Common myeloid progenitor, CD34-positive (primary cell): ENCODE results near the gene CCDC180.
A peak's percentile ranks its signal among the peaks of the same experiment; 100 is the strongest.

ENCODE experiments used
- CTCF ChIA-PET: fragments of 350-600 bp; sonication (Branson Sonifier 250); formaldehyde crosslinking; loops from one replicate; lab custom pipeline; 2021; ENCODE audit warnings: antibody characterized with exemption; lab: Charles Lee
- POLR2A ChIA-PET: fragments of 350-600 bp; sonication (Branson Sonifier 250); formaldehyde crosslinking; loops from one replicate; lab custom pipeline; 2021; ENCODE audit warnings: antibody characterized with exemption; lab: Charles Lee
- DNase-seq, 3 donors: peaks; one replicate each; pipeline versions ENCODE4 v3.0.0 to v3.0.0-alpha.2; 2013
- H3K27ac ChIP-seq, 2 experiments: 1 replicate in 1 of 2; 2 replicates in 1 of 2; pipeline ENCODE4 v1.7.0; 2013; ENCODE audit warnings: inconsistent platforms in 2 of 2, low read length in 2 of 2, mild to moderate bottlenecking in 2 of 2, low read depth in 1 of 2, moderate library complexity in 1 of 2; ENCODE audit not compliant: severe bottlenecking in 2 of 2, insufficient read depth in 1 of 2, poor library complexity in 1 of 2
- H3K27me3 ChIP-seq, 5 experiments: replicated peaks in 2 of 5; 1 replicate in 3 of 5; 2 replicates in 2 of 5; pipeline versions ENCODE4 v1.6.1 to v1.7.0; 2013; ENCODE audit warnings: low read length in 4 of 5, mild to moderate bottlenecking in 2 of 5, moderate library complexity in 2 of 5, inconsistent platforms in 1 of 5; ENCODE audit not compliant: insufficient read depth in 5 of 5, control insufficient read depth in 4 of 5
- H3K36me3 ChIP-seq, 4 experiments: 1 replicate in 2 of 4; 2 replicates in 2 of 4; pipeline versions ENCODE4 v1.6.1 to v1.7.0; 2013; ENCODE audit warnings: low read length in 3 of 4, control low read depth in 1 of 4, mild to moderate bottlenecking in 1 of 4; ENCODE audit not compliant: control insufficient read depth in 4 of 4, insufficient read depth in 4 of 4
- H3K4me1 ChIP-seq, 4 experiments: 1 replicate in 3 of 4; 2 replicates in 1 of 4; pipeline versions ENCODE4 v1.6.1 to v1.7.1; 2013; ENCODE audit warnings: low read length in 3 of 4, mild to moderate bottlenecking in 3 of 4, control low read depth in 1 of 4, inconsistent platforms in 1 of 4, moderate library complexity in 1 of 4; ENCODE audit not compliant: control insufficient read depth in 4 of 4, insufficient read depth in 4 of 4; ENCODE audit errors: control extremely low read depth in 1 of 4
- H3K4me3 ChIP-seq, 7 experiments: 1 replicate in 4 of 7; 2 replicates in 3 of 7; pipeline versions ENCODE4 v1.5.1 to v1.7.0; 2013; ENCODE audit warnings: mild to moderate bottlenecking in 7 of 7, low read length in 6 of 7, moderate library complexity in 6 of 7, inconsistent platforms in 2 of 7, low read depth in 2 of 7, control low read depth in 1 of 7; ENCODE audit not compliant: insufficient read depth in 4 of 7, control insufficient read depth in 1 of 7; ENCODE audit errors: extremely low read depth in 1 of 7
- H3K9me3 ChIP-seq, 5 experiments: 1 replicate in 4 of 5; 2 replicates in 1 of 5; pipeline versions ENCODE4 v1.6.1 to v1.7.1; 2013; ENCODE audit warnings: low read length in 4 of 5, mild to moderate bottlenecking in 2 of 5, inconsistent platforms in 1 of 5, low read depth in 1 of 5, moderate library complexity in 1 of 5; ENCODE audit not compliant: control insufficient read depth in 4 of 5, insufficient read depth in 2 of 5; ENCODE audit errors: control extremely low read depth in 1 of 5
- WGBS: methylation state at CpG from one replicate; pipeline ENCODE4 v1.1.5; 2013; ENCODE audit not compliant: insufficient coverage; 5-methylcytosine and 5-hydroxymethylcytosine counted together

The CCDC180 gene

DNA sequence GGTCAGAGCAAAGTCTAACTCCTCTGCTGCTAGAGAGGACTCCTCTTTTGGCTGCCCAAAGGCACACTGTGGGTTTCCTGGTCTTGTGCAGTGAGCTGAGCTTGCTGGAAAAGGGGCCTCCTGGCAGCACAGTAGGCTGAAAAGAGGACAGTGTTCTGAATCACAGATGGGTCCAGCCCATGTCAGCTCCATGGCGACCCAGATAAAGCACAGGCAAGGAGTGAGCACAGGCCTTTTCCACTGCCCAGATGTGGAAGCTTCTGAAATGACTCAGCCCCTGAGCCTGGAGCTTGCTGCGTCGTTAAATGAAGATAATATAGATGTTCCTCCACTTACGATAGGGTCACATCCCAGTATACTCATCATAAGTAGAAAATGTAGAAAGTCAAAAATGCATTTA lies 8.1 kb downstream of the CCDC180 start:
- DNase-seq = no peak
- H3K27ac ChIP-seq = no peak overlapping the region
- H3K4me3 ChIP-seq = no peak overlapping the region
- peaks cover 0 to 16% (median 4%) of the 10 kb centered on the region in 5 experiments for H3K9me3 ChIP-seq
- POLR2A ChIA-PET = no interaction called here
- H3K27me3 ChIP-seq = no peaks in the 10 kb centered on the region
- WGBS = 100% methylated on average over 1 of the region's 4 CpGs
- H3K36me3 ChIP-seq = peaks cover 3 to 90% (median 53%) of the 10 kb centered on the region in 4 experiments
- CTCF ChIA-PET = no interaction called here
- peaks cover 0 to 3% (median 0%) of the 10 kb centered on the region in 4 experiments for H3K4me1 ChIP-seq

DNA sequence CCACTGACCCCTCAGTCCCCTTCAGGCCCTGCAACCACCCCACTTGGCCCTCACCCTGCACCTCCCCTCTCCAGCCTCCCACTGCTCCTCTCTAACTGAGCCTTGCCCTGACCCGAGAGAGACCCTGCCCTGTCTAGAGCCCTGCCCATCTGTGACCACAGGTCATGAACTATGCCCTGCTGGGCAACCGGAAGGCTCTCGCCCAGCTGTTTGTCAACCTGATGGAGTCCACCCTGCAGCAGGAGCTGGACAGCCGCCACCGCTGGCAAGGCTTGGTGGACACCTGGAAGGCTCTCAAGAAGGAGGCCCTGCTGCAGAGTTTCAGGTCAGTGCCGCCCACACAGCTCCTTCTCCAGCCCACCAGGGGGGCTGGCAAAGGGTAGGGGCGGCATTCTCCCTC lies 9.4 kb downstream of the CCDC180 start:
- ChIA-PET CTCF (no interaction called here), POLR2A (no interaction called here)
- 96% methylated on average over 6 of the region's 7 CpGs for WGBS
- Histone ChIP-seq H3K4me3 (no peak overlapping the region), H3K27me3 (no peaks in the 10 kb centered on the region), H3K4me1 (peaks cover 0 to 3% (median 0%) of the 10 kb centered on the region in 4 experiments), H3K9me3 (peaks cover 0 to 20% (median 7%) of the 10 kb centered on the region in 5 experiments), H3K27ac (no peak overlapping the region), H3K36me3 (peaks cover 3 to 90% (median 54%) of the 10 kb centered on the region in 4 experiments)
- no peak for DNase-seq

GRCh38 chr9:97318433-97318832 lies 11.0 kb downstream of the CCDC180 start:
- H3K4me1 ChIP-seq = peaks cover 0 to 3% (median 0%) of the 10 kb centered on the region in 4 experiments
- H3K4me3 ChIP-seq = no peak overlapping the region
- POLR2A ChIA-PET = no interaction called here
- peaks cover 0 to 20% (median 7%) of the 10 kb centered on the region in 5 experiments for H3K9me3 ChIP-seq
- H3K36me3 ChIP-seq = peaks cover 0 to 90% (median 57%) of the 10 kb centered on the region in 4 experiments
- CTCF ChIA-PET = no interaction called here
- no peak for DNase-seq
- WGBS = 98% methylated on average over 6 of the region's 6 CpGs
- no peak overlapping the region for H3K27ac ChIP-seq
- H3K27me3 ChIP-seq = no peaks in the 10 kb centered on the region

- Histone ChIP-seq H3K36me3 (peaks cover 0 to 89% (median 54%) of the 10 kb centered on the region in 4 experiments), H3K27me3 (no peaks in the 10 kb centered on the region), H3K4me3 (no peak overlapping the region), H3K9me3 (peaks cover 0 to 20% (median 7%) of the 10 kb centered on the region in 5 experiments), H3K27ac (no peak overlapping the region), H3K4me1 (peaks cover 0 to 3% (median 0%) of the 10 kb centered on the region in 4 experiments)
- no CpG with 5 or more reads among the region's 2 CpGs for WGBS
- DNase-seq = peak; percentile 4 to 53 (median 33)
- ChIA-PET POLR2A (no interaction called here), CTCF (interaction anchor here (1.3 kb wide), 1 partner anchor 19 kb away, joined by 4 read pairs; no protein-coding TSS in a partner anchor)
Measured at GRCh38 chr9:97319395-97319794, 11.9 kb downstream of the CCDC180 start.

- no peak for DNase-seq
- ChIA-PET CTCF (interaction anchor here (1.3 kb wide), 1 partner anchor 18 kb away, joined by 4 read pairs; no protein-coding TSS in a partner anchor), POLR2A (no interaction called here)
- H3K27me3 ChIP-seq = no peaks in the 10 kb centered on the region
- peaks cover 0 to 20% (median 7%) of the 10 kb centered on the region in 5 experiments for H3K9me3 ChIP-seq
- WGBS = 100% methylated on average over 1 of the region's 5 CpGs
- no peak overlapping the region for H3K27ac ChIP-seq
- H3K4me3 ChIP-seq = no peak overlapping the region
- peaks cover 0 to 3% (median 0%) of the 10 kb centered on the region in 4 experiments for H3K4me1 ChIP-seq
- peaks cover 0 to 88% (median 50%) of the 10 kb centered on the region in 4 experiments for H3K36me3 ChIP-seq
Measured at GRCh38 chr9:97320080-97320642, 12.7 kb downstream of the CCDC180 start.

DNA sequence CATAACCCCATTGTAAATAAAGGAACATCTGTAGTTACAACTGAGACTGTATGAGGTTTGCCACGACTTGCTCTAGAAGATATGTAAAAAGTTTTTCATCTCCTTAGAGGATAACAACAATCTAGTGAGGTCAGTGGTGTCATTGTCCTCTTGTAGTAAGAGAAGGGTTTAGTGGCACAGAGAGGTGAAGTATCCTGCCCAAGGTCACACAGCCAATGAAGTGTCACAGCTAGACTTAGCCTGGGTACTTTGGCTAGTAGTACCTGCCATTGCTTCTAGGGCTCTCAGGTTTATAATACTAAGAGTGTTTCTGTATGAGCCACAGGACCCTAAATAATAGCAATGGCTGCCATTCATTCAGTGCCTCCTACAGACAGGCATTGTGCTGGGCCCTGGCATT lies 13.8 kb downstream of the CCDC180 start:
- DNase-seq = no peak
- peaks cover 0 to 88% (median 45%) of the 10 kb centered on the region in 4 experiments for H3K36me3 ChIP-seq
- H3K4me3 ChIP-seq = no peak overlapping the region
- no peaks in the 10 kb centered on the region for H3K27me3 ChIP-seq
- peaks cover 0 to 20% (median 7%) of the 10 kb centered on the region in 5 experiments for H3K9me3 ChIP-seq
- peaks cover 0 to 3% (median 0%) of the 10 kb centered on the region in 4 experiments for H3K4me1 ChIP-seq
- CTCF ChIA-PET = no interaction called here
- 100% methylated on average over 1 of the region's 1 CpG for WGBS
- POLR2A ChIA-PET = no interaction called here
- H3K27ac ChIP-seq = no peak overlapping the region

DNA sequence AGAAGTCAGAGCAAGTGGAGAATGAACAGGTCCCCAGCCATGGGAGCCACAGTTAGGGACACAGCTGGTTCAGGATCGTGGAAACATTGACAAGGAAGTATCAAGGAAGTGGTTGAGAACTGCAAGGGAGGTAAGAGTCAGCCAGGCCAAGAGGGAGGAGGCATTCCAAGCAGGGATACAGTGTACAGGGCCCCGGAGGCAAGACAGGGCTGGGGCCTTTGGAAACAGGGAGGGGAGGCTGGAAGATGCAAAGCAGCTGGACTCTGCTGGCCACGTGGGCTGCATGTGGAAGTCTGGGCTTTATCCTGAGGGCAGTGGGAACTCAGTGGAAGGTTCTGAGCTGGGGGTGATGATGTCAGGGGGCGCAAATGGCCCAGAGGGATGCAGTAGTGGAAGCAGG lies 14.2 kb downstream of the CCDC180 start:
- Histone ChIP-seq H3K4me3 (no peak overlapping the region), H3K36me3 (peaks cover 0 to 89% (median 43%) of the 10 kb centered on the region in 4 experiments), H3K4me1 (peaks cover 0 to 3% (median 0%) of the 10 kb centered on the region in 4 experiments), H3K27me3 (no peaks in the 10 kb centered on the region), H3K27ac (no peak overlapping the region), H3K9me3 (peaks cover 0 to 20% (median 7%) of the 10 kb centered on the region in 5 experiments)
- POLR2A ChIA-PET = no interaction called here
- no peak for DNase-seq
- 95% methylated on average over 4 of the region's 4 CpGs for WGBS
- CTCF ChIA-PET = interaction anchor here (1.2 kb wide), 1 partner anchor 9 kb away, joined by 3 read pairs; no protein-coding TSS in a partner anchor
